Measurements from ENCODE around the gene GAB2.

GRCh38 chr11:78241475-78241874 lies 176.1 kb downstream of the GAB2 start:
- TF ChIP-seq POLR2A (IDR thresholded peaks at IDR 0.05) (no peak), EP300 (IDR thresholded peaks at IDR 0.05) (no peak)
- TF ChIP-seq, protein P1, sequence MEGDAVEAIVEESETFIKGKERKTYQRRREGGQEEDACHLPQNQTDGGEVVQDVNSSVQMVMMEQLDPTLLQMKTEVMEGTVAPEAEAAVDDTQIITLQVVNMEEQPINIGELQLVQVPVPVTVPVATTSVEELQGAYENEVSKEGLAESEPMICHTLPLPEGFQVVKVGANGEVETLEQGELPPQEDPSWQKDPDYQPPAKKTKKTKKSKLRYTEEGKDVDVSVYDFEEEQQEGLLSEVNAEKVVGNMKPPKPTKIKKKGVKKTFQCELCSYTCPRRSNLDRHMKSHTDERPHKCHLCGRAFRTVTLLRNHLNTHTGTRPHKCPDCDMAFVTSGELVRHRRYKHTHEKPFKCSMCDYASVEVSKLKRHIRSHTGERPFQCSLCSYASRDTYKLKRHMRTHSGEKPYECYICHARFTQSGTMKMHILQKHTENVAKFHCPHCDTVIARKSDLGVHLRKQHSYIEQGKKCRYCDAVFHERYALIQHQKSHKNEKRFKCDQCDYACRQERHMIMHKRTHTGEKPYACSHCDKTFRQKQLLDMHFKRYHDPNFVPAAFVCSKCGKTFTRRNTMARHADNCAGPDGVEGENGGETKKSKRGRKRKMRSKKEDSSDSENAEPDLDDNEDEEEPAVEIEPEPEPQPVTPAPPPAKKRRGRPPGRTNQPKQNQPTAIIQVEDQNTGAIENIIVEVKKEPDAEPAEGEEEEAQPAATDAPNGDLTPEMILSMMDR (IDR thresholded peaks at IDR 0.05): no peak

Measured in tibial nerve (tissue), 4 donors.